HepG2 (cell line): ENCODE results near the gene IGFLR1. TPM values are rescaled to one million over a fixed set of nuclear protein-coding genes. Genes with fewer than 3 reads are reported as not detected.

ENCODE experiments used
- ATF4 ChIP-seq, 2 experiments: fragments of 450-650 bp in 1 of 2; sonication (generic) in 1 of 2; formaldehyde crosslinking; IDR thresholded peaks; 2 replicates each; pipeline versions ENCODE4 v1.5.0 to v1.8.0; 2020 to 2022; ENCODE audit warnings: mild to moderate bottlenecking in 1 of 2, missing genetic modification reagents in 1 of 2
- HMGXB3 ChIP-seq: sonication (generic); formaldehyde crosslinking; IDR thresholded peaks from 2 replicates; pipeline ENCODE4 v1.4.0; 2020; ENCODE audit warnings: missing genetic modification reagents, borderline replicate concordance
- IRF2 ChIP-seq: IDR thresholded peaks from 2 replicates; pipeline ENCODE4 v1.6.1; 2018; ENCODE audit warnings: missing genetic modification reagents, missing compliant biosample characterization
- PCBP1 ChIP-seq: fragments of 200-400 bp; formaldehyde crosslinking; IDR thresholded peaks from 2 replicates; pipeline ENCODE4 v1.6.1; 2017; ENCODE audit warnings: mild to moderate bottlenecking, low read depth, low read length, borderline replicate concordance
- PHF21A ChIP-seq: sonication (generic); formaldehyde crosslinking; IDR thresholded peaks from 2 replicates; pipeline ENCODE4 v1.5.0; 2020; ENCODE audit warnings: mild to moderate bottlenecking, missing genetic modification reagents
- SAP130 ChIP-seq: IDR thresholded peaks from 2 replicates; pipeline ENCODE4 v1.6.1; 2016; ENCODE audit warnings: low read depth
- ZMAT5 ChIP-seq: sonication (generic); formaldehyde crosslinking; IDR thresholded peaks from 2 replicates; pipeline ENCODE4 v1.5.0; 2020; ENCODE audit warnings: mild to moderate bottlenecking, low read depth, missing genetic modification reagents, borderline replicate concordance
- ZNF260 ChIP-seq: sonication (generic); formaldehyde crosslinking; IDR thresholded peaks from 2 replicates; pipeline ENCODE4 v1.4.0; 2020; ENCODE audit warnings: missing genetic modification reagents, low read depth, mild to moderate bottlenecking, borderline replicate concordance
- ZNF737 ChIP-seq: sonication (generic); formaldehyde crosslinking; IDR thresholded peaks from 2 replicates; pipeline ENCODE4 v1.5.0; 2020; ENCODE audit warnings: missing genetic modification reagents, mild to moderate bottlenecking, borderline replicate concordance
- ZNF781 ChIP-seq: sonication (generic); formaldehyde crosslinking; IDR thresholded peaks from 2 replicates; pipeline ENCODE4 v1.5.1; 2020; ENCODE audit warnings: borderline replicate concordance, mild to moderate bottlenecking, missing genetic modification reagents; ENCODE audit errors: not compliant biosample characterization
- ZNF782 ChIP-seq: sonication (generic); formaldehyde crosslinking; IDR thresholded peaks from 2 replicates; pipeline ENCODE4 v1.4.0; 2020; ENCODE audit warnings: missing genetic modification reagents, mild to moderate bottlenecking, borderline replicate concordance
- ZNF891 ChIP-seq: sonication (generic); formaldehyde crosslinking; IDR thresholded peaks from 2 replicates; pipeline ENCODE4 v1.5.0; 2020; ENCODE audit warnings: mild to moderate bottlenecking, missing genetic modification reagents
- polyA plus RNA-seq, 8 experiments: library from polyadenylated mRNA; depleted of rRNA in 3 of 8; stranded (reverse) in 7 of 8; unstranded in 1 of 8; fragments of >200 nt; fragmentation: Illumina TruSeq in 4 of 8; extraction: Trizol in 4 of 8; gene quantifications; 2 replicates each; pipeline versions ENCODE4 v1.2.1 to v1.2.3, GENCODE V29; 2011 to 2016; ENCODE audit warnings: low read depth in 4 of 8, missing spikeins in 1 of 8, mixed read lengths in 1 of 8; ENCODE audit not compliant: insufficient read depth in 1 of 8
- total RNA-seq, 5 experiments: library from RNA; depleted of rRNA; stranded (reverse); fragments of >200 nt; fragmentation: Illumina TruSeq; extraction: Trizol; gene quantifications; 2 replicates each; pipeline ENCODE4 v1.2.3, GENCODE V29; 2016; ENCODE audit warnings: low read depth in 1 of 5
- TF ChIP-seq, protein P1 (sequence below): sonication (generic); formaldehyde crosslinking; conservative IDR thresholded peaks from 2 replicates; pipeline ENCODE4 v1.4.0; 2020; ENCODE audit warnings: missing genetic modification reagents
- TF ChIP-seq, protein P2 (sequence below): IDR thresholded peaks from 2 replicates; pipeline ENCODE4 v1.6.1; 2016; ENCODE audit warnings: low read depth, missing genetic modification reagents, missing compliant biosample characterization

Gene IGFLR1
- total and polyA plus RNA-seq, 2 of the 13 experiments (the other 11 are each of a cell fraction or from before 2014, with no cell fraction given), result 5.4 to 8.9 TPM

GRCh38 chr19:35740423-35741202 lies 1.6 kb downstream of the IGFLR1 start (continued):
- peak; percentile 26; the same call in 1 of the 2 replicates for TF ChIP-seq HMGXB3 (CRISPR knock-in tag)
- TF ChIP-seq ZNF891 (CRISPR knock-in tag), result peak; percentile 90
- no peak for TF ChIP-seq ZNF737
- peak; percentile 71 for TF ChIP-seq IRF2 (CRISPR knock-in tag)
- TF ChIP-seq ZNF260 (CRISPR knock-in tag), result no peak
- TF ChIP-seq PCBP1, result no peak
- TF ChIP-seq, protein P1, sequence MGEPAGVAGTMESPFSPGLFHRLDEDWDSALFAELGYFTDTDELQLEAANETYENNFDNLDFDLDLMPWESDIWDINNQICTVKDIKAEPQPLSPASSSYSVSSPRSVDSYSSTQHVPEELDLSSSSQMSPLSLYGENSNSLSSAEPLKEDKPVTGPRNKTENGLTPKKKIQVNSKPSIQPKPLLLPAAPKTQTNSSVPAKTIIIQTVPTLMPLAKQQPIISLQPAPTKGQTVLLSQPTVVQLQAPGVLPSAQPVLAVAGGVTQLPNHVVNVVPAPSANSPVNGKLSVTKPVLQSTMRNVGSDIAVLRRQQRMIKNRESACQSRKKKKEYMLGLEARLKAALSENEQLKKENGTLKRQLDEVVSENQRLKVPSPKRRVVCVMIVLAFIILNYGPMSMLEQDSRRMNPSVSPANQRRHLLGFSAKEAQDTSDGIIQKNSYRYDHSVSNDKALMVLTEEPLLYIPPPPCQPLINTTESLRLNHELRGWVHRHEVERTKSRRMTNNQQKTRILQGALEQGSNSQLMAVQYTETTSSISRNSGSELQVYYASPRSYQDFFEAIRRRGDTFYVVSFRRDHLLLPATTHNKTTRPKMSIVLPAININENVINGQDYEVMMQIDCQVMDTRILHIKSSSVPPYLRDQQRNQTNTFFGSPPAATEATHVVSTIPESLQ (CRISPR knock-in tag), result no peak
- peak; percentile 74; the same call in 1 of the 2 replicates for TF ChIP-seq PHF21A
- peak; percentile 93 for TF ChIP-seq SAP130 (CRISPR knock-in tag)
- TF ChIP-seq ZNF781, result peak; percentile 34
- TF ChIP-seq, protein P2, sequence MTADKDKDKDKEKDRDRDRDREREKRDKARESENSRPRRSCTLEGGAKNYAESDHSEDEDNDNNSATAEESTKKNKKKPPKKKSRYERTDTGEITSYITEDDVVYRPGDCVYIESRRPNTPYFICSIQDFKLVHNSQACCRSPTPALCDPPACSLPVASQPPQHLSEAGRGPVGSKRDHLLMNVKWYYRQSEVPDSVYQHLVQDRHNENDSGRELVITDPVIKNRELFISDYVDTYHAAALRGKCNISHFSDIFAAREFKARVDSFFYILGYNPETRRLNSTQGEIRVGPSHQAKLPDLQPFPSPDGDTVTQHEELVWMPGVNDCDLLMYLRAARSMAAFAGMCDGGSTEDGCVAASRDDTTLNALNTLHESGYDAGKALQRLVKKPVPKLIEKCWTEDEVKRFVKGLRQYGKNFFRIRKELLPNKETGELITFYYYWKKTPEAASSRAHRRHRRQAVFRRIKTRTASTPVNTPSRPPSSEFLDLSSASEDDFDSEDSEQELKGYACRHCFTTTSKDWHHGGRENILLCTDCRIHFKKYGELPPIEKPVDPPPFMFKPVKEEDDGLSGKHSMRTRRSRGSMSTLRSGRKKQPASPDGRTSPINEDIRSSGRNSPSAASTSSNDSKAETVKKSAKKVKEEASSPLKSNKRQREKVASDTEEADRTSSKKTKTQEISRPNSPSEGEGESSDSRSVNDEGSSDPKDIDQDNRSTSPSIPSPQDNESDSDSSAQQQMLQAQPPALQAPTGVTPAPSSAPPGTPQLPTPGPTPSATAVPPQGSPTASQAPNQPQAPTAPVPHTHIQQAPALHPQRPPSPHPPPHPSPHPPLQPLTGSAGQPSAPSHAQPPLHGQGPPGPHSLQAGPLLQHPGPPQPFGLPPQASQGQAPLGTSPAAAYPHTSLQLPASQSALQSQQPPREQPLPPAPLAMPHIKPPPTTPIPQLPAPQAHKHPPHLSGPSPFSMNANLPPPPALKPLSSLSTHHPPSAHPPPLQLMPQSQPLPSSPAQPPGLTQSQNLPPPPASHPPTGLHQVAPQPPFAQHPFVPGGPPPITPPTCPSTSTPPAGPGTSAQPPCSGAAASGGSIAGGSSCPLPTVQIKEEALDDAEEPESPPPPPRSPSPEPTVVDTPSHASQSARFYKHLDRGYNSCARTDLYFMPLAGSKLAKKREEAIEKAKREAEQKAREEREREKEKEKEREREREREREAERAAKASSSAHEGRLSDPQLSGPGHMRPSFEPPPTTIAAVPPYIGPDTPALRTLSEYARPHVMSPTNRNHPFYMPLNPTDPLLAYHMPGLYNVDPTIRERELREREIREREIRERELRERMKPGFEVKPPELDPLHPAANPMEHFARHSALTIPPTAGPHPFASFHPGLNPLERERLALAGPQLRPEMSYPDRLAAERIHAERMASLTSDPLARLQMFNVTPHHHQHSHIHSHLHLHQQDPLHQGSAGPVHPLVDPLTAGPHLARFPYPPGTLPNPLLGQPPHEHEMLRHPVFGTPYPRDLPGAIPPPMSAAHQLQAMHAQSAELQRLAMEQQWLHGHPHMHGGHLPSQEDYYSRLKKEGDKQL, result no peak
- TF ChIP-seq ATF4 (CRISPR knock-in tag; IDR thresholded peaks at IDR 0.05), result peak in 1 of 2 experiments; percentile 47; a peak in 2 of 4 replicates
- TF ChIP-seq ZNF782, result no peak
- no peak for TF ChIP-seq ZMAT5 (CRISPR knock-in tag)
